Measurements from ENCODE around the gene GDNF. TPM values are rescaled to one million over a fixed set of nuclear protein-coding genes. Genes with fewer than 3 reads are reported as not detected.

Gene GDNF
- total and polyA plus RNA-seq, 4 donors, result 0.09 to 0.25 TPM; not detected in 2

DNA sequence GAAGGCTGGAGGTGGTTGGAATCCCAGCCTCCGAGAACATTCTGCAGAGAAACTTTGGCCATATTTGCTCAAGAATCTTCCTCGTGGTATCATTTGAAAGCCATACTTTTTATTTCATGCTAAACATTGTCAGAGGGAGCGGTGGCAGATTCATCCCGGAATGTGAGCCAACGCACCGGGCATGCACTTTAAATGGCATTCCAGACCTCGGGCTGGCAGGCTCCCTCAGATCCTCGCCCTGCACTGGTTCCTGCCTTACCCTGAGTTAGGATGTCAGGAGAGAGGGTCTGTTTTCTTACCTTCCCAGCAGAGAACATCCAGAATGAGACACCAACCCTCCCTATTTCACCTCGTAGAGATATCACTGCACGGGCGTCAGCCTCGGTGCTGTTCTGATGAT, 33.8 kb downstream of the GDNF start:
- DNase-seq (ENCODE audit: low spot score), result no peak
- Histone ChIP-seq H3K36me3 (ENCODE audit: control insufficient read depth in 4 of 4, insufficient read depth in 3 of 4, low read depth in 1 of 4, low read length in 3 of 4) (no peaks in the 10 kb centered on the region), H3K27ac (ENCODE audit: low read depth in 1 of 2, low read length in 2 of 2) (no peak overlapping the region), H3K9me3 (ENCODE audit: control insufficient read depth in 4 of 4, low read length in 3 of 4) (no peaks in the 10 kb centered on the region), H3K4me1 (ENCODE audit: control insufficient read depth in 4 of 4, insufficient read depth in 4 of 4, low read length in 3 of 4) (no peaks in the 10 kb centered on the region), H3K27me3 (ENCODE audit: control insufficient read depth in 4 of 4, insufficient read depth in 4 of 4, low read length in 3 of 4) (no peaks in the 10 kb centered on the region), H3K4me3 (ENCODE audit: low read depth in 1 of 3, low read length in 3 of 3) (no peak overlapping the region), H3K9ac (ENCODE audit: low read depth in 1 of 2, low read length in 2 of 2) (no peak overlapping the region)
- TF ChIP-seq EGR1 (IDR thresholded peaks at IDR 0.05; ENCODE audit: low read depth in 2 of 2) (no peak), YY1 (IDR thresholded peaks at IDR 0.05) (no peak), MAX (IDR thresholded peaks at IDR 0.05) (no peak), FOXA2 (IDR thresholded peaks at IDR 0.05) (no peak), JUND (IDR thresholded peaks at IDR 0.05) (no peak), ZBTB33 (IDR thresholded peaks at IDR 0.05) (no peak), GABPA (IDR thresholded peaks at IDR 0.05 in 1 of 2, conservative IDR thresholded peaks at IDR 0.05 in 1 of 2) (no peak), RAD21 (IDR thresholded peaks at IDR 0.05) (no peak), ATF3 (IDR thresholded peaks at IDR 0.05) (no peak)
- TF ChIP-seq, protein P1, sequence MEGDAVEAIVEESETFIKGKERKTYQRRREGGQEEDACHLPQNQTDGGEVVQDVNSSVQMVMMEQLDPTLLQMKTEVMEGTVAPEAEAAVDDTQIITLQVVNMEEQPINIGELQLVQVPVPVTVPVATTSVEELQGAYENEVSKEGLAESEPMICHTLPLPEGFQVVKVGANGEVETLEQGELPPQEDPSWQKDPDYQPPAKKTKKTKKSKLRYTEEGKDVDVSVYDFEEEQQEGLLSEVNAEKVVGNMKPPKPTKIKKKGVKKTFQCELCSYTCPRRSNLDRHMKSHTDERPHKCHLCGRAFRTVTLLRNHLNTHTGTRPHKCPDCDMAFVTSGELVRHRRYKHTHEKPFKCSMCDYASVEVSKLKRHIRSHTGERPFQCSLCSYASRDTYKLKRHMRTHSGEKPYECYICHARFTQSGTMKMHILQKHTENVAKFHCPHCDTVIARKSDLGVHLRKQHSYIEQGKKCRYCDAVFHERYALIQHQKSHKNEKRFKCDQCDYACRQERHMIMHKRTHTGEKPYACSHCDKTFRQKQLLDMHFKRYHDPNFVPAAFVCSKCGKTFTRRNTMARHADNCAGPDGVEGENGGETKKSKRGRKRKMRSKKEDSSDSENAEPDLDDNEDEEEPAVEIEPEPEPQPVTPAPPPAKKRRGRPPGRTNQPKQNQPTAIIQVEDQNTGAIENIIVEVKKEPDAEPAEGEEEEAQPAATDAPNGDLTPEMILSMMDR (IDR thresholded peaks at IDR 0.05; ENCODE audit: low read depth, low read length, missing input control), result no peak
- 90% methylated on average over 12 of the region's 12 CpGs for WGBS

DNA sequence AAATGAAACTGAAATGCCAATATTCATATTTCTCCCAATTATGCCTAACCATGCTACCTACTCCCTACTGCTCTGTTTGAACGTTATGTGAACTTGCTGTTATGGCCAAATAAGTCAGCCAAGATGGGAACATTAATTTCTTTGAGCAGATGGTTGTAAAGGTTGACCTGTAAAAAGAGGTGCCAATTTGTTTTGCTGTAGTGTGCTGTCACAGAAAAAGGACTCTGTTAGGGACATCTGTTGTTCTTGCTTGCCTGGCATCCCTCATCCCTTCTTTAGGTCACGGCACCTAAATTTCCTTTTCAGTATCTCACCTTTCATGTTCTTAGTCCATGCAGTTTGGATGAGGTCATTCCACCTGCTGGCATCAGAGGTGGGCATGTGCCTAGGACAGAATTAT, 35.4 kb downstream of the GDNF start:
- H3K27ac ChIP-seq (ENCODE audit: low read depth in 1 of 2, low read length in 2 of 2), result no peak overlapping the region
- no peaks in the 10 kb centered on the region for H3K4me1 ChIP-seq (ENCODE audit: control insufficient read depth in 4 of 4, insufficient read depth in 4 of 4, low read length in 3 of 4)
- H3K36me3 ChIP-seq (ENCODE audit: control insufficient read depth in 4 of 4, insufficient read depth in 3 of 4, low read depth in 1 of 4, low read length in 3 of 4), result no peaks in the 10 kb centered on the region
- no peaks in the 10 kb centered on the region for H3K27me3 ChIP-seq (ENCODE audit: control insufficient read depth in 4 of 4, insufficient read depth in 4 of 4, low read length in 3 of 4)
- TF ChIP-seq FOXA2 (IDR thresholded peaks at IDR 0.05) (no peak), REST (IDR thresholded peaks at IDR 0.05) (no peak), TAF1 (conservative IDR thresholded peaks at IDR 0.05) (no peak), FOXA1 (IDR thresholded peaks at IDR 0.05) (no peak), RAD21 (IDR thresholded peaks at IDR 0.05) (no peak), ATF3 (IDR thresholded peaks at IDR 0.05) (no peak), SP1 (IDR thresholded peaks at IDR 0.05) (no peak)
- DNase-seq (ENCODE audit: low spot score), result no peak
- no peaks in the 10 kb centered on the region for H3K9me3 ChIP-seq (ENCODE audit: control insufficient read depth in 4 of 4, low read length in 3 of 4)
- 83% methylated on average over 2 of the region's 2 CpGs for WGBS
- no peak overlapping the region for H3K4me3 ChIP-seq (ENCODE audit: low read depth in 1 of 3, low read length in 3 of 3)
- H3K9ac ChIP-seq (ENCODE audit: low read depth in 1 of 2, low read length in 2 of 2), result no peak overlapping the region

Measured in liver (tissue), 9 donors.